ENCODE results near the gene ADGRD2. TPM values are rescaled to one million over a fixed set of nuclear protein-coding genes. Genes with fewer than 3 reads are reported as not detected.

ADGRD2 gene
- total RNA-seq, 1 experiment from 2014 or later: not detected

GRCh38 chr9:124448019-124448418 lies 2.2 kb upstream of the ADGRD2 start:
- ChIA-PET CTCF (no interaction called here), RAD21 (ENCODE audit: low non-redundant PET in 1 of 2, low total read pairs in 2 of 2, uncharacterized antibody in 2 of 2, unreplicated experiment in 2 of 2) (no interaction called here), POLR2A (no interaction called here)
- Histone ChIP-seq H3K36me3 (ENCODE audit: control insufficient read depth in 1 of 2, insufficient read depth in 2 of 2, low read length in 2 of 2) (no peaks in the 10 kb centered on the region), H2AFZ (ENCODE audit: low read depth, low read length, poor library complexity, severe bottlenecking) (no peak overlapping the region), H3K9me3 (ENCODE audit: control insufficient read depth in 1 of 2, insufficient read depth in 1 of 2, low read depth in 1 of 2, low read length in 2 of 2) (no peaks in the 10 kb centered on the region), H3K4me1 (ENCODE audit: control insufficient read depth in 1 of 2, insufficient read depth in 2 of 2, low read length in 2 of 2) (peaks cover 17 to 39% of the 10 kb centered on the region in 2 experiments), H3K79me2 (ENCODE audit: insufficient read depth, low read length) (no peaks in the 10 kb centered on the region), H3K27ac (ENCODE audit: low read depth, low read length) (no peak overlapping the region), H3K9ac (ENCODE audit: low read length) (no peak overlapping the region), H3K27me3 (ENCODE audit: insufficient read depth, low read length) (no peaks in the 10 kb centered on the region), H4K20me1 (ENCODE audit: insufficient read depth) (no peaks in the 10 kb centered on the region), H3K4me2 (ENCODE audit: low read length) (no peak overlapping the region), H3K4me3 (replicated peaks in 1 of 2; ENCODE audit: low read depth in 1 of 2, low read length in 2 of 2) (no peak overlapping the region), H3K9me2 (ENCODE audit: insufficient read depth) (no peaks in the 10 kb centered on the region)
- BruUV-seq (replicated peaks): no TSS peak
- ATAC-seq: no peak
- DNase-seq (ENCODE audit: low read depth, low spot score): no peak
- intact Hi-C loops (cut with micrococcal nuclease): no loop called here
- TF ChIP-seq, protein P1, sequence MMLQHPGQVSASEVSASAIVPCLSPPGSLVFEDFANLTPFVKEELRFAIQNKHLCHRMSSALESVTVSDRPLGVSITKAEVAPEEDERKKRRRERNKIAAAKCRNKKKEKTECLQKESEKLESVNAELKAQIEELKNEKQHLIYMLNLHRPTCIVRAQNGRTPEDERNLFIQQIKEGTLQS (IDR thresholded peaks at IDR 0.05): no peak
- no peak for TF ChIP-seq SP1 (IDR thresholded peaks at IDR 0.05; ENCODE audit: low read depth)
- TF ChIP-seq YY1 (IDR thresholded peaks at IDR 0.05; ENCODE audit: extremely low read depth, insufficient replicate concordance, low read depth, low read length): no peak
- no peak for TF ChIP-seq JUND (IDR thresholded peaks at IDR 0.05)
- no peak for TF ChIP-seq POLR2A (IDR thresholded peaks at IDR 0.05; ENCODE audit: borderline replicate concordance, extremely low read depth, insufficient read depth, insufficient read length)
- TF ChIP-seq ZFX (IDR thresholded peaks at IDR 0.05): no peak
- TF ChIP-seq EZH2 (IDR thresholded peaks at IDR 0.05): no peak
- TF ChIP-seq ZNF274 (IDR thresholded peaks at IDR 0.05; ENCODE audit: low read depth, low read length): no peak
- TF ChIP-seq CBX3 (IDR thresholded peaks at IDR 0.05; ENCODE audit: low read depth): no peak
- no peak for TF ChIP-seq EGR1 (IDR thresholded peaks at IDR 0.05; ENCODE audit: low read depth)
- TF ChIP-seq TCF7L2 (IDR thresholded peaks at IDR 0.05; ENCODE audit: borderline replicate concordance, extremely low read depth, insufficient read depth, insufficient read length): no peak
- TF ChIP-seq EZH2phosphoT487 (IDR thresholded peaks at IDR 0.05; ENCODE audit: borderline replicate concordance): no peak

Measured in HCT116 (cell line).